H9 (cell line): Measurements from ENCODE around the gene PPIP5K1. TPM values are rescaled to one million over a fixed set of nuclear protein-coding genes. Genes with fewer than 3 reads are reported as not detected.
A peak's percentile ranks its signal among the peaks of the same experiment; 100 is the strongest.

ENCODE experiments used
- DNase-seq: peaks from one replicate; pipeline ENCODE4 v3.0.0-alpha.2; 2017
- H2AFZ ChIP-seq: one replicate; pipeline ENCODE4 v1.6.1; 2013; ENCODE audit warnings: mild to moderate bottlenecking, low read length, control low read depth, moderate library complexity
- H2AK5ac ChIP-seq: 2 replicates; pipeline ENCODE4 v1.6.1; 2013; ENCODE audit warnings: low read length, control low read depth, mixed read lengths; ENCODE audit not compliant: insufficient read length
- H2BK120ac ChIP-seq: one replicate; pipeline ENCODE4 v1.6.1; 2013; ENCODE audit warnings: low read depth, mild to moderate bottlenecking, low read length, control low read depth, inconsistent platforms; ENCODE audit not compliant: poor library complexity, severe bottlenecking
- H2BK12ac ChIP-seq: 2 replicates; pipeline ENCODE4 v1.6.1; 2013; ENCODE audit warnings: low read length, control low read depth, mixed read lengths, low read depth; ENCODE audit not compliant: insufficient read length
- H2BK15ac ChIP-seq: 2 replicates; pipeline ENCODE4 v1.6.1; 2013; ENCODE audit warnings: low read depth, low read length, control low read depth
- H2BK20ac ChIP-seq: one replicate; pipeline ENCODE4 v1.6.1; 2013; ENCODE audit warnings: low read depth, mild to moderate bottlenecking, low read length, control low read depth, inconsistent platforms; ENCODE audit not compliant: poor library complexity, severe bottlenecking
- H2BK5ac ChIP-seq: 2 replicates; pipeline ENCODE4 v1.6.1; 2013; ENCODE audit warnings: low read length, control low read depth, mixed read lengths; ENCODE audit not compliant: insufficient read length
- H3K14ac ChIP-seq: 2 replicates; pipeline ENCODE4 v1.6.1; 2013; ENCODE audit warnings: low read length, control low read depth; ENCODE audit not compliant: insufficient read depth
- H3K18ac ChIP-seq: 2 replicates; pipeline ENCODE4 v1.6.1; 2013; ENCODE audit warnings: low read depth, mild to moderate bottlenecking, mixed read lengths, low read length, control low read depth; ENCODE audit not compliant: insufficient read length
- H3K23ac ChIP-seq: 2 replicates; pipeline ENCODE4 v1.6.1; 2013; ENCODE audit warnings: low read length, control low read depth, mixed read lengths, low read depth; ENCODE audit not compliant: insufficient read length
- H3K23me2 ChIP-seq: 2 replicates; pipeline ENCODE4 v1.6.1; 2013; ENCODE audit warnings: low read depth, mild to moderate bottlenecking, mixed read lengths, low read length, control low read depth; ENCODE audit not compliant: insufficient read length, poor library complexity, severe bottlenecking
- H3K27ac ChIP-seq: 2 replicates; pipeline ENCODE4 v1.5.1; 2013; ENCODE audit warnings: low read length, control low read depth, mixed read lengths, low read depth; ENCODE audit not compliant: insufficient read length
- H3K27me3 ChIP-seq: 2 replicates; pipeline ENCODE4 v1.6.1; 2013; ENCODE audit warnings: low read length, control low read depth, inconsistent platforms; ENCODE audit not compliant: insufficient read depth
- H3K4ac ChIP-seq: 2 replicates; pipeline ENCODE4 v1.6.1; 2013; ENCODE audit warnings: low read depth, mild to moderate bottlenecking, control low read depth, inconsistent platforms, low read length, moderate library complexity
- H3K4me1 ChIP-seq: 2 replicates; pipeline ENCODE4 v1.6.1; 2013; ENCODE audit warnings: low read length, control low read depth, inconsistent platforms; ENCODE audit not compliant: insufficient read depth
- H3K4me2 ChIP-seq: 2 replicates; pipeline ENCODE4 v1.6.1; 2013; ENCODE audit warnings: low read length, control low read depth, mixed read lengths; ENCODE audit not compliant: insufficient read length, insufficient read depth
- H3K56ac ChIP-seq: 2 replicates; pipeline ENCODE4 v1.6.1; 2013; ENCODE audit warnings: low read depth, mild to moderate bottlenecking, mixed read lengths, low read length, control low read depth; ENCODE audit not compliant: insufficient read length
- H3K79me1 ChIP-seq: 2 replicates; pipeline ENCODE4 v1.6.1; 2013; ENCODE audit warnings: low read depth, mild to moderate bottlenecking, moderate library complexity, low read length, control low read depth, inconsistent platforms; ENCODE audit not compliant: insufficient read depth, poor library complexity, severe bottlenecking
- H3K79me2 ChIP-seq: 2 replicates; pipeline ENCODE4 v1.6.1; 2013; ENCODE audit warnings: low read length, control low read depth, inconsistent platforms; ENCODE audit not compliant: insufficient read depth
- H3K9ac ChIP-seq: 2 replicates; pipeline ENCODE4 v1.6.1; 2013; ENCODE audit warnings: low read length, control low read depth, mixed read lengths; ENCODE audit not compliant: insufficient read length; ENCODE audit errors: extremely low read depth
- H3K9me3 ChIP-seq: one replicate; pipeline ENCODE4 v1.6.1; 2013; ENCODE audit warnings: low read depth, low read length, inconsistent platforms; ENCODE audit not compliant: control insufficient read depth
- H3T11ph ChIP-seq: one replicate; pipeline ENCODE4 v1.6.1; 2013; ENCODE audit warnings: mild to moderate bottlenecking, low read length, control low read depth, inconsistent platforms
- H4K20me1 ChIP-seq: one replicate; pipeline ENCODE4 v1.6.1; 2013; ENCODE audit not compliant: control insufficient read depth, insufficient read length, insufficient read depth
- H4K5ac ChIP-seq: 2 replicates; pipeline ENCODE4 v1.6.1; 2013; ENCODE audit warnings: low read depth, mild to moderate bottlenecking, mixed read lengths, low read length, control low read depth; ENCODE audit not compliant: insufficient read length
- H4K8ac ChIP-seq: replicated peaks from 2 replicates; pipeline ENCODE4 v1.6.1; 2013; ENCODE audit warnings: low read length, control low read depth, mixed read lengths, low read depth; ENCODE audit not compliant: insufficient read length
- H4K91ac ChIP-seq: 2 replicates; pipeline ENCODE4 v1.6.1; 2013; ENCODE audit warnings: low read depth, mild to moderate bottlenecking, moderate library complexity, mixed read lengths, low read length, control low read depth; ENCODE audit not compliant: insufficient read length
- H3K27ac Mint-ChIP-seq, 3 experiments: 2 replicates in 2 of 3; 3 replicates in 1 of 3; pipeline ENCODE4 v1.8.0; 2020 to 2021; ENCODE audit warnings: mixed read lengths in 3 of 3, mild to moderate bottlenecking in 1 of 3, moderate library complexity in 1 of 3
- H3K27me3 Mint-ChIP-seq: 2 replicates; pipeline ENCODE4 v1.8.0; 2021; ENCODE audit warnings: low read depth, mild to moderate bottlenecking, moderate library complexity, mixed read lengths
- H3K36me3 Mint-ChIP-seq, 3 experiments: 2 replicates in 2 of 3; 3 replicates in 1 of 3; pipeline ENCODE4 v1.8.0; 2020 to 2021; ENCODE audit warnings: low read depth in 3 of 3, mixed read lengths in 3 of 3; ENCODE audit not compliant: insufficient read depth in 1 of 3
- H3K4me1 Mint-ChIP-seq, 2 experiments: 2 replicates each; pipeline ENCODE4 v1.8.0; 2020; ENCODE audit warnings: mixed read lengths in 2 of 2
- H3K4me3 Mint-ChIP-seq, 2 experiments: 2 replicates in 1 of 2; 3 replicates in 1 of 2; pipeline ENCODE4 v1.8.0; 2020 to 2021; ENCODE audit warnings: mild to moderate bottlenecking in 2 of 2, mixed read lengths in 2 of 2, moderate library complexity in 1 of 2
- H3K9me3 Mint-ChIP-seq, 2 experiments: 2 replicates in 1 of 2; 3 replicates in 1 of 2; pipeline ENCODE4 v1.8.0; 2020; ENCODE audit warnings: mild to moderate bottlenecking in 2 of 2, mixed read lengths in 2 of 2, moderate library complexity in 1 of 2
- WGBS: extraction: QIAGEN DNeasy Blood & Tissue Kit; methylation state at CpG from one replicate; pipeline ENCODE4 v1.1.7; 2013; ENCODE audit warnings: missing lambda C conversion rate, low lambda C conversion rate, mixed read lengths; ENCODE audit not compliant: insufficient read length; ENCODE audit errors: extremely low coverage; 5-methylcytosine and 5-hydroxymethylcytosine counted together
- total RNA-seq: library from RNA; stranded (reverse); gene quantifications from 2 replicates; pipeline ENCODE4 v1.2.1, GENCODE V29; 2021
- TF ChIP-seq, protein P1 (sequence below): fragments of 200-600 bp; sonication (generic); conservative IDR thresholded peaks from 3 replicates; pipeline ENCODE4 v1.8.0; 2021; ENCODE audit warnings: antibody characterized with exemption, mild to moderate bottlenecking

The PPIP5K1 gene
- total RNA-seq, 1 experiment from 2014 or later, result 28.5 TPM

GRCh38 chr15:43510200-43511011, 79.6 kb downstream of the PPIP5K1 start:
- Histone ChIP-seq H2BK12ac (no peak overlapping the region), H2BK120ac (no peak overlapping the region), H2BK5ac (no peak overlapping the region), H3K23me2 (peaks cover 13% of the 10 kb centered on the region), H3K27ac (peak overlapping the region; percentile 6), H3K4me1 (no peaks in the 10 kb centered on the region), H3K14ac (peak overlapping the region; percentile 10; the same call in 1 of the 2 replicates), H3K9me3 (no peaks in the 10 kb centered on the region), H2AFZ (no peak overlapping the region), H3K23ac (no peak overlapping the region), H2BK20ac (no peak overlapping the region), H3K4ac (no peak overlapping the region), H3K27me3 (peaks cover 12% of the 10 kb centered on the region; the same call in 1 of the 2 replicates), H4K20me1 (no peaks in the 10 kb centered on the region), H2AK5ac (no peak overlapping the region), H3K79me2 (no peaks in the 10 kb centered on the region), H3K4me2 (peak overlapping the region; percentile 66), H3K18ac (peak overlapping the region; percentile 12), H4K91ac (no peak overlapping the region), H4K5ac (no peak overlapping the region), H3K56ac (no peak overlapping the region), H3K79me1 (no peaks in the 10 kb centered on the region), H3T11ph (no peak overlapping the region), H2BK15ac (no peak overlapping the region), H3K9ac (peak overlapping the region; percentile 9), H4K8ac (no peak overlapping the region)
- TF ChIP-seq, protein P1, sequence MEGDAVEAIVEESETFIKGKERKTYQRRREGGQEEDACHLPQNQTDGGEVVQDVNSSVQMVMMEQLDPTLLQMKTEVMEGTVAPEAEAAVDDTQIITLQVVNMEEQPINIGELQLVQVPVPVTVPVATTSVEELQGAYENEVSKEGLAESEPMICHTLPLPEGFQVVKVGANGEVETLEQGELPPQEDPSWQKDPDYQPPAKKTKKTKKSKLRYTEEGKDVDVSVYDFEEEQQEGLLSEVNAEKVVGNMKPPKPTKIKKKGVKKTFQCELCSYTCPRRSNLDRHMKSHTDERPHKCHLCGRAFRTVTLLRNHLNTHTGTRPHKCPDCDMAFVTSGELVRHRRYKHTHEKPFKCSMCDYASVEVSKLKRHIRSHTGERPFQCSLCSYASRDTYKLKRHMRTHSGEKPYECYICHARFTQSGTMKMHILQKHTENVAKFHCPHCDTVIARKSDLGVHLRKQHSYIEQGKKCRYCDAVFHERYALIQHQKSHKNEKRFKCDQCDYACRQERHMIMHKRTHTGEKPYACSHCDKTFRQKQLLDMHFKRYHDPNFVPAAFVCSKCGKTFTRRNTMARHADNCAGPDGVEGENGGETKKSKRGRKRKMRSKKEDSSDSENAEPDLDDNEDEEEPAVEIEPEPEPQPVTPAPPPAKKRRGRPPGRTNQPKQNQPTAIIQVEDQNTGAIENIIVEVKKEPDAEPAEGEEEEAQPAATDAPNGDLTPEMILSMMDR, result peak; percentile 54
- DNase-seq, result peak; percentile 100
- H3K36me3 Mint-ChIP-seq, result no peaks in the 10 kb centered on the region
- peaks cover 16 to 43% of the 10 kb centered on the region in 2 experiments for H3K4me1 Mint-ChIP-seq
- WGBS, result no CpG with 5 or more reads among the region's 41 CpGs
- peaks cover 35% of the 10 kb centered on the region for H3K27me3 Mint-ChIP-seq
- H3K9me3 Mint-ChIP-seq, result no peaks in the 10 kb centered on the region
- peak overlapping the region; percentile 75 to 93 for H3K4me3 Mint-ChIP-seq
- peak overlapping the region; percentile 98 to 100 (median 99) for H3K27ac Mint-ChIP-seq
